Measurements from ENCODE around the gene ARFGEF2.
"Not testable (repeated sequence)": the region's sequence is repeated elsewhere in the genome, so short reads cannot be mapped to it uniquely, and the experiment has no call there.

Gene ARFGEF2

DNA sequence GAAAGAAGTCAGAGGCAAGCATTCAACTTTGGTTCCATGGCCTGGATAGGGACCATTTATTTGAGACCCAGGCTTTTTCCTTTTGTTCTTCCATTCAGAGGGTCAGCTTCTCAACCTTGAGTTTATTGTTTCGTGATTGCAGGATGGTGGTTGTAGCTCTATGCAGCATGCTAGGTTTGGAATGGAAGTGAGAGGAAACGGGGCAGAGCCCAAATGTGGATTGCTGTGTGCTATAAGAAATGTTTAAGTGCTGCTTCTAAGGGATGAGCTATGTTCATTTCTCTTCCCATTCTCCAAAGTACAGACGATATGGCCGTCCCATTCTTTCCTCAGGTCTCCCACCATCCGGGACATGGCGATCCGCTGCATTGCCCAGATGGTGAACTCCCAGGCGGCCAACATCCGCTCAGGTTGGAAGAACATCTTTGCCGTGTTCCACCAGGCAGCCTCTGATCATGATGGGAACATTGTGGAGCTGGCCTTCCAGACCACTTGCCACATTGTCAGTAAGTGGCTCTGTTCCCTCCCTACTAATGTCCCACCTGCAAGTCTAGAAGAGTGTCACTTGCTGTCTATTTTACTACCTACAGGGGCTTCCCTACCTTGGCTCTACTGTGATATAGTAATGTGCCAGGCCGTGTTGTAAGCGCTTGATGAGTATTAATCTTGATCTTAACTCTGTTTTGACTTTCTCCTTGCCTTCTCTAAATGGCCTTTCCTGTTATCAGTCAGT, 88.6 kb downstream of the ARFGEF2 start:
- DNase-seq: no peak

DNA sequence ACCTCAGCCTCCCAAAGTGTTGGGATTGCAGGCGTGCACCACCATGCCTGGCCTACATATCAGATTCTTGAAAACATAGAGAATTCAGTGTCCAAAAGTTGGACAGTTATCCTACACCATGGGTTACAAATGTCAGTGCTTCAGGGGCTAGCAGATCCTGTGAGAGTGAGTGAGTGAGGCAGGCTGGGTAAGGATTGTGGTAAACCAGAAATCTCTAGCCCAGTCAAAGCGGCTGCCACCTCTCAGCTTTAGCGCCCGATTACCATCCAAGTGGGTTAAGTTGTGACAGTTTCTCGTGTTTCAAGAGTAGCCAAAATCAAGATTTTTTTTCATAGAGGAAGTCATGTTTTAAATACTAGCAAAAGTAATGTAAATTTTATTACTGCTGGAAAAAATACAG, 102.7 kb downstream of the ARFGEF2 start:
- DNase-seq: no peak

DNA sequence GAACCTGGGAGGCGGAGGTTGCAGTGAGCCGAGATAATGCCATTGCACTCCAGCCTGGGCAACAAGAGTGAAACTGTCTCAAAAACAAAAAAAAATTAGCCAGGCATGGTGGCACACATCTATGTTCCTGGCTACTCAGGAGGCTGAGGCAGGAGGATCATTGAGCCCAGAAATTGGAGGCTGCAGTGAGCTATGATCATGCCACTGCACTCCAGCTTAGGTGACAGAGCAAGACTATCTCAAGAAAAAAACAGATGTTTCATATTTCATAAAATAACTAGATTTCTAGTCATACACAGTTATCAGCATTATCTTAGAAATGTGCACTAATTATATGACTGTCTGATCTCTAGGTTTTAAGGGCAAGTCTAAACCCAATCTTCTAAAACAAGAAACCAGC, 106.7 kb downstream of the ARFGEF2 start:
- DNase-seq: not testable (repeated sequence)

- peak; percentile 33 for DNase-seq
Measured at GRCh38 chr20:49028684-49029083, 107.2 kb downstream of the ARFGEF2 start.

DNA sequence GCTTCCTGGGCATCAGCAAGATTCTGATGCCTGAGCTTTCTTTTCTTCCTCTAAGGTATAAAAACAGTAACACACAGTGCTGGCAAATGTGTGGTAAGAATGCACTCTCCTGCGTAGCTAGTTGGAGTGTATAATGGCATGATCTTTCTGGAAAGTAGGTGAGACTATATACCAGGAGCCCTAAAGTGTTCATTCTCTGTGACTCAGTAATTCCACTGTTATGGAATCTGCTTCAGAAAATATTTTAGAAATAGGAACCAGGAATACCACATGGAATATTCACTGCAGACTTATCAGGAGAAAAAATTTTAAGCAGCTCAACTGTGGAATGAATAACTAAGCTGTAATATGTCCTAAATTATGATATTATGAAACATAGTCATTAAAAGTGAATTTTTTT, 107.7 kb downstream of the ARFGEF2 start:
- DNase-seq: no peak

DNA sequence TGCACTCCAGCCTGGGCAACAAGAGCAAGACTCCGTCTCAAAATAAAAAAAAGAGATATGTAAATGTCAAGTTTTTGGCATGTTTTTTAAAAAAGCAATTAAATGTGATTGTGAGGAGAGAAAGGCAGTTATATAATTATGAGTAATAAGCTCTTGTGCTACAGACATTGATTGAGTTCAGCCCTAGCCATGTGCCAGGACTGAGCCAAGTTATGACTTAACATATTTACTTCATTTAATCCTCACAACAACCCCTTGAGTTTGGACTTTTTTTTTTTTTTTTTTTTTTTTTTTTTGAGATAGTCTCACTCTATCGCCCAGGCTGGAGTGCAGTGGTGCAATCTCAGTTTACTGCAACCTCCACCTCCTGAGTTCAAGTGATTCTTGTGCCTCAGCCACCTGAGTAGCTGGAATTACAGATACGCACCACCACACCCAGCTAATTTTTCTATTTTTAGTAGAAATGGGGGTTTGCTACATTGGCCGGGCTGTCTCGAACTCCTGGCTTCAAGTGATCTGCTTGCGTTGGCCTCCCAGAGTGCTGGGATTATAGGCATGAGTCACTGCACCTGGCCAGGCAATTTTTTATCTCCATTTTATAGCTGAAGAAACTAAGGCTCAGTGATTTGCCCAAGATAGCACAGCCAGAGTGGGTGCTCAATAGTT, 109.6 kb downstream of the ARFGEF2 start:
- DNase-seq: no peak

- no peak for DNase-seq
Measured at GRCh38 chr20:49032455-49032854, 110.9 kb downstream of the ARFGEF2 start.

DNA sequence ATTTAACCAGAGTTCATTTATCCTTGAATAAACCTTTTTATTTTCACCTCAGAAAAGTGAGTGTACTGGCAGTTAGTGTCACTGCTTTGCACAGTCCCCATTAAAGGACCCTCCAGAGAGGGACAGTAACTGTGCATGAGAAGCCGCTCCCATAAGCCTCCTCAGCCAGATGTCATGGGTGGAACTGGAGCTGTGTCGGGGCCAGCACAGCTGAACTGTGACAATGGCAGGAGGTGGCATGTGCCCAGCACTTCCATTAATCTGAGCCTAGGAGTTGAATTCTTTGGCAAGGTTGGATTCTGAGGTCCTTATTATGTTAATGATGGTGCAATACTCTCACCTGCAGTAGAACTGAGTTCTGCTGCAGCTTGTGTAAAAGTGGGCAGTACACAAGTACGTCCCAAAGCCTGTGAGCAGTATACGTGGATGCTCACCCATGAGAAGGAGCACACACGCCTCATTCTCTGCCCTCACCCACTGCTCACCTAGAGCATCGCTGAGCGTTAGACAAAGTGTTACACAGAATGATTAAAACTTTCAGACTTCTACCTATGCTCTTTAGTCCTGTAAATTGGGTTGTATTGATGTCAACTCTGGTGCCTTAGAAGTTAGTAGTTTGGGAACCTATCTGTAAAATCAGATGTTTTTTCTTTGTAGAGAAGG, 112.7 kb downstream of the ARFGEF2 start:
- no peak for DNase-seq

GRCh38 chr20:49037962-49038387, 116.5 kb downstream of the ARFGEF2 start:
- no peak for DNase-seq

DNA sequence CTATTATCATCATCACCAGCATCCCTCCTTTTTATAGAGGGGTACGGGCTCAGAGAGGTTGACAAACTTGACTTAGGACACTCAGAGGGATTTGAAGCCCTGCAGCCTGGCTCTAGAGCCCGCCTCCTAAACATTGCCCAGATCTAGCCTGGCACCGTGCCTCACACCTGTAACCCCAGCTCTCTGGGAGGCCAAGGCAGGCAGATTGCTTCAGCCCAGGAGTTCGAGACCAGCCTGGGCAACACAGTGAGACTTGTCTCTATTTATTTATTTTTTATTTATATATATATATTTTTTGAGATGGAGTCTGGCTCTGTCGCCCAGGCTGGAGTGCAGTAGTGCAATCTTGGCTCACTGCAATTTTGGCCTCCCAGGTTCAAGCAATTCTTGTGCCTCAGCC, 118.3 kb downstream of the ARFGEF2 start:
- no peak for DNase-seq

DNA sequence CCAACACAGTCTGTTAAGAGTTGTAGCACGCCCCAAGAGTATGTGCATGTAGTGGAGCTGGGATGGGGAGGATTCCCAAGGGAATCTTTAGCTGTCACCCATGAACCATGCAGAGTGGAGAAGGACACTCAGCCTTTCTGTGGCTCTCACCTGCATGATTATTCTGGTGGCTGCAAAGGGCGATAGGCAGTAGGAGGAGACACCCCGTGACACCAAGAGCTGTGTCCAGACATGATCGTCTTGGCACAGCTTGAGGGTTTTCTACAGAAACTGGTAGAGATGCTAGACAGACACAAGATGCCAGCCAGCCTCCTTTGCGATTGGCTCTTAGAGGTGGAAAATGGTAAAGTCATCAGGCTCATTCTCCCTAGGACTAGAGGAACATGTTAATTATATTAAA, 121.5 kb downstream of the ARFGEF2 start:
- no peak for DNase-seq

DNA sequence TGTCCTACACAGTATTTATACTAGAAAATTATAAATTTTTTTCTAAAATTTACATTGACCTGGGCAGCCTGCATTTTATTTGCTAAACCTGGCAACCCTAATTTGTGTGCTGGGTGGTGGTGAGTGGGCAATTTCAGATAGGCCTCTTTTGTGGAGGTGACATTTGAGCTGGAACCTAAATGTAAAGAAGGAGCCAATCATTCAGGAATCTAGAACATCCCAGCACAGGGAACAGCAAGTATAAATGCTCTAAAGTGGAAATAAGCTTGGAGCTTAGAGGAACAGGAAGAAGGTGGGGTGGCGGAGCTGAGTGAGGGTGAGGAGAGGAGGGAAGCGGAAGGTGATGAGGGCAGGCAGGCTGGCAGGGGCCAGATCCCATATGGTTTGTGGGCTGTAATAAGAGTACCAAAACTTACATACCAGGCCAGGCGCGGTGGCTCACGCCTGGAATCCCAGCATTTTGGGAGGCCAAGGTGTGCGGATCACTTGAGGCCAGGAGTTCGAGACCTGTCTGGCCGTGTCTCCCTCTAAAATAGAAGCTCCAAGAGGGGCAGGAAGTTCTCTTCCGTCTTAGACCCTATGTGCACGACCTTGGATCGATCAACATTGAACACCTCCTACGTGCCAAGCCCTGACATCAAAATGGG, 124.1 kb downstream of the ARFGEF2 start:
- peak; percentile 13 for DNase-seq

DNA sequence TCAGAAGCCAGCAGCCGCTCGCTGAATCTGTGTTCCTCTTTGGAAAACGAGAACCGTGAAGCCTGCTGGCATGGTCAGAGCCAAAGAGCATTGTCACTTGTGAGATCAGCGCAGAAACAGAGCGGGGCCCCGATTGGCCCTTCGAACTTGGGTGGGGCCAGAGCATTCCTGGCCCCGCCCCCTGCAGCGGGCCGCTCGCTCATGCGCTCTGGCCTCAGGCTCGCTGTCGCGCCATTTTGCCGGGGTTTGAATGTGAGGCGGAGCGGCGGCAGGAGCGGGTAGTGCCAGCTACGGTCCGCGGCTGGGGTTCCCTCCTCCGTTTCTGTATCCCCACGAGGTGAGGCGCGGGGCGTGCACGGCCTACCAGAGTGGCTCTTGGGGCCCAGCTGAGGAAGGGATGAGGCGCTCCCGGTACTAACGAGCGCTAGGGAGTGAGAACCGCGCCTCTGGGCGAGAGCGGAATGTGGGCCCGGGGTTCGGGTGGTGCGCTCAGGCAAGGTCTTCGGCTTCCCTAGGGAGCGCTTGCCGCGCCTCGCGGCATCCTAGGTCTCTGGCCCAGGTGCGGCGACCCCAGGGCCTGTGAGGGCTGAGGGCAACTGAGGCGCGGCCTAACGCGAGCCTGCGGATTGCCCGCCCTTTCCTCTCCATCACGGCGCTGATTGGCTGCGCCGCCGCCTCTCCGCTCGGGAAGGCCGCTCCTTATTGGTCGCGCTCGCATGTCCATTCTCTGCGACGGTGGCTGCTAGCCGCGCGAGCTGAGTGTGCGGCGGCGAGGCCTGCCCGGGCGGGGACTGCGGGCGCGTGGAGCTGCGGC, 124.8 kb downstream of the ARFGEF2 start, which contains the start of gene CSE1L:
TSS of gene CSE1L (plus strand) at position 226 of the 814 bp plus-strand sequence. CDS start 12,152 bp downstream, outside the sequence.
- DNase-seq: peak; percentile 96

DNA sequence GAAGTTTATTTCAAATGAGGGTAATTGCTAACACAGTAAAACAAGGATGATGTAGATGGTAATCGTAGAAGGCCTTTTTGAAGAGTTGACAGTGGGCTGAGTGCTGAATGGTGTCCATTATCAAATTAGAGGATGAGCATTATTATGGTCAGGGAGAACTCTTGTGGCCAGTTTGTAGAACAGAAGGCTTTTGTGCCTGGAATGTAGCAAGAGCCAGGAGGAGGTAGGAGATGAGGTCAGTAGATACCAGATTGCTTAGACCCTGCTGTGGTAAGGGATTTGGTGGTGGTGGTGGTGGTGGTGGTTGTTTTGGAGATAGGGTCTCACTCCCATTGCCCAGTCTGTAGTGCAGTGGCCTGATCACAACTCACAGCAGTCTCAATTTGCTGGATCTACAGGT, 130.8 kb downstream of the ARFGEF2 start:
- peak; percentile 17 for DNase-seq

GRCh38 chr20:49054056-49054643, 132.6 kb downstream of the ARFGEF2 start:
- no peak for DNase-seq

DNA sequence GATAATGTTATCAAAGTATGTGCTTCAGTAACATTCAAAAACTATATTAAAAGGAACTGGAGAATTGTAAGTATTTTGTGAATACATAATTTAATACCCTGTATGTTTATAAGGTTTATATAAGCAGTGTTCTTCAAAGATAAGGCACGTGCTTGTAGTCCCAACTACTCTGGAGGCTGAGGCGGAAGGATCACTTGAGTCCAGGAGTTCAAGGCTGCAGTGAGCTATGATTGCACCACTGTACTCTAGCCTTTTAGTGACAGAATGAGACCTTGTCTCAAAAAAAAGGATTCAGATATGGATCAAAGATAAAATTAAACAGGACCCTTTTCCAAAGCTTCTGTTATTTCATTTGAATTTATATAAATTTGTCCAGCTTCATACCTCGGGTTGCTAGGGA, 141.8 kb downstream of the ARFGEF2 start:
- DNase-seq: no peak

DNA sequence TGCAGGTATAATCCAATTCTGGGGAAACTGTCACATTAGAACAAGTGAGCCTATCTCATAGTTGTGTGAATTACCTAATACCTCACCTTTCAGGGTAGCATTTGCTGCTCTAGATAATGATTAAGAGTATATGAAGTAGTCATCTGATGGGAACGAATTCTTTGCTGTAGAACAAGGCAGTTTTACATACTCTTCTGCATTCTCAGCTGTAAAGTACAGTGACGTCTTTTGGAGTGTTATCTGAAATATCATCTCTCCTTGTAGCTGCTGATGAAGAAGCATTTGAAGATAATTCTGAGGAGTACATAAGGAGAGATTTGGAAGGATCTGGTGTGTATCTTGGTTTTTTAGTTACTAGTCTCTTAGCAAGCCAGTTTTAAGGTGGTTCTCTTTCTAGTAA, 153.0 kb downstream of the ARFGEF2 start:
- no peak for DNase-seq

DNA sequence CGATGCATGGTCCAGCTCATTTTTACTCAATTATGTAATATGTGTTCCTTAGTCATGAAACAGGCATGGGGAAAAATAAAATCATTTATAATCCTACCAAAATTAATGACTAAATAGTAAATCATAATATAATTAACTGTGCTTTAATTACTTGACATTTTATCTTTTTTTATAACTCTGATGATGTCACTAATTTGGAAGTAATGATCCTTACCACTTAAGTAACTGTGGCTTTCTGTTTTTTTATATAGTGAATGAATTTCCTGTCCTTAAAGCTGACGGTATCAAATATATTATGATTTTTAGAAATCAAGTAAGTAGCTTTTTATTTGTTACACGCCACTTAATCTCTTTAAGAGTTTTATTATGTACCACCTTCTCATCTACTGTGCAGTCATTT, 156.8 kb downstream of the ARFGEF2 start:
- no peak for DNase-seq

DNA sequence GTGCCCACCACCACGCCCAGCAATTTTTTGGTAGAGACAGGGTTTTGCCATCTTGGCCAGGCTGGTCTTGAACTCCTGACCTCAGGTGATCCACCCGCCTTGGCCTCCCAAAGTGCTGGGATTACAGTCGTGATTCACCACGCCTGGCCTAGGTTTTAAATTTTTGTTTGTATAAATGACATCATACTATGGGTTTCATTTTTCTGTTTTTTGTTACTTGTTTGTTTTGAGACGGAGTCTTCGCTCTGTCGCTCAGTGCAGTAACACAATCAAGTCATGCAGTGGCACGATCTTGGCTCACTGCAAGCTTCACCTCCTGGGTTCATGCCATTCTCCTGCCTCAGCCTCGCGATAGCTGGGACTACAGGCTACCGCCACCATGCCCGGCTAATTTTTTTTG, 160.8 kb downstream of the ARFGEF2 start:
- DNase-seq: not testable (repeated sequence)

Data from EL (cell line).